ENCODE data around the gene FKBP7.

- no peak for TF ChIP-seq REST (IDR thresholded peaks at IDR 0.05; ENCODE audit: insufficient read depth in 1 of 2, low read depth in 2 of 2, low read length in 2 of 2)
- TF ChIP-seq TAF1 (IDR thresholded peaks at IDR 0.05; ENCODE audit: borderline replicate concordance, insufficient read depth, low read length) = peak; percentile 69; the same call in 1 of the 2 replicates
Observed at GRCh38 chr2:178478439-178479274, at the start of gene FKBP7.

All from PFSK-1 (cell line).